WTC11 (cell line): ENCODE data around the gene C1orf198. TPM values are rescaled to one million over a fixed set of nuclear protein-coding genes. Genes with fewer than 3 reads are reported as not detected.

ENCODE experiments used
- ATAC-seq: fragments of 200-7000 bp; cut with Tn5 transposase; 2 replicates; pipeline ENCODE4 v1.10.0; 2021; ENCODE audit warnings: mild to moderate bottlenecking, moderate library complexity
- CTCF ChIA-PET: fragments of 300-600 bp; sonication (Branson Sonifier 250); formaldehyde crosslinking; loops from one replicate; lab custom pipeline; 2021; ENCODE audit warnings: antibody characterized with exemption; lab: Charles Lee
- POLR2A ChIA-PET: fragments of 350-600 bp; sonication (Branson Sonifier 250); formaldehyde crosslinking; loops from one replicate; lab custom pipeline; 2021; ENCODE audit warnings: antibody characterized with exemption; lab: Charles Lee
- DNase-seq: peaks from one replicate; pipeline ENCODE4 v3.0.0; 2021; ENCODE audit warnings: low spot score
- H3K27ac Mint-ChIP-seq: 2 replicates; pipeline ENCODE4 v1.8.0; 2021; ENCODE audit warnings: mixed read lengths
- H3K27me3 Mint-ChIP-seq: 2 replicates; pipeline ENCODE4 v1.8.0; 2021; ENCODE audit warnings: low read depth, mild to moderate bottlenecking, moderate library complexity, mixed read lengths
- H3K36me3 Mint-ChIP-seq: 2 replicates; pipeline ENCODE4 v1.8.0; 2021; ENCODE audit warnings: mixed read lengths
- H3K4me1 Mint-ChIP-seq: 2 replicates; pipeline ENCODE4 v1.8.0; 2022; ENCODE audit warnings: mixed read lengths
- H3K4me3 Mint-ChIP-seq: 2 replicates; pipeline ENCODE4 v1.8.0; 2021; ENCODE audit warnings: mild to moderate bottlenecking, moderate library complexity, mixed read lengths
- H3K9me3 Mint-ChIP-seq: 2 replicates; pipeline ENCODE4 v1.8.0; 2021; ENCODE audit warnings: mixed read lengths
- ARID4B ChIP-seq: sonication (generic); formaldehyde crosslinking; IDR thresholded peaks from 2 replicates; pipeline ENCODE4 v1.8.0; 2023; ENCODE audit warnings: missing genetic modification reagents, mild to moderate bottlenecking, borderline replicate concordance
- CBFB ChIP-seq: sonication (generic); formaldehyde crosslinking; IDR thresholded peaks from 2 replicates; pipeline ENCODE4 v1.8.1; 2022; ENCODE audit warnings: mild to moderate bottlenecking, low read depth, missing genetic modification reagents
- CDX4 ChIP-seq: fragments of 250-450 bp; sonication (Bioruptor Pico); IDR thresholded peaks from 2 replicates; pipeline ENCODE4 v1.9.0; 2021; ENCODE audit warnings: moderate library complexity, mild to moderate bottlenecking, inconsistent platforms, borderline replicate concordance
- CREB1 ChIP-seq: sonication (generic); formaldehyde crosslinking; IDR thresholded peaks from 2 replicates; pipeline ENCODE4 v1.8.0; 2023; ENCODE audit warnings: mild to moderate bottlenecking, missing genetic modification reagents
- ESRRA ChIP-seq: sonication (generic); formaldehyde crosslinking; IDR thresholded peaks from 2 replicates; pipeline ENCODE4 v1.8.1; 2022; ENCODE audit warnings: mild to moderate bottlenecking, missing genetic modification reagents, borderline replicate concordance
- FOXP1 ChIP-seq: sonication (generic); formaldehyde crosslinking; IDR thresholded peaks from 2 replicates; pipeline ENCODE4 v1.8.0; 2022; ENCODE audit warnings: missing genetic modification reagents, mild to moderate bottlenecking, moderate library complexity, borderline replicate concordance
- GABPB1 ChIP-seq: sonication (generic); formaldehyde crosslinking; IDR thresholded peaks from 2 replicates; pipeline ENCODE4 v1.8.1; 2023; ENCODE audit warnings: mild to moderate bottlenecking, missing genetic modification reagents
- GRHL2 ChIP-seq: fragments of 250-450 bp; sonication (Bioruptor Pico); IDR thresholded peaks from 2 replicates; pipeline ENCODE4 v1.8.0; 2022; ENCODE audit warnings: mild to moderate bottlenecking, moderate library complexity; ENCODE audit not compliant: insufficient replicate concordance, severe bottlenecking
- GTF2I ChIP-seq: fragments of 250-450 bp; sonication (Bioruptor Pico); conservative IDR thresholded peaks from 2 replicates; pipeline ENCODE4 v1.4.0; 2021; ENCODE audit warnings: mild to moderate bottlenecking
- IRF1 ChIP-seq: sonication (generic); formaldehyde crosslinking; IDR thresholded peaks from 2 replicates; pipeline ENCODE4 v1.8.0; 2023; ENCODE audit warnings: missing genetic modification reagents
- JAZF1 ChIP-seq: fragments of 250-450 bp; sonication (Bioruptor Pico); IDR thresholded peaks from 2 replicates; pipeline ENCODE4 v1.9.0; 2021; ENCODE audit warnings: moderate library complexity, mild to moderate bottlenecking, inconsistent platforms
- MAX ChIP-seq: sonication (generic); formaldehyde crosslinking; IDR thresholded peaks from 2 replicates; pipeline ENCODE4 v1.8.0; 2022; ENCODE audit warnings: mild to moderate bottlenecking, missing genetic modification reagents
- MLX ChIP-seq: sonication (generic); formaldehyde crosslinking; IDR thresholded peaks from 2 replicates; pipeline ENCODE4 v1.8.1; 2023; ENCODE audit warnings: mild to moderate bottlenecking, missing genetic modification reagents, moderate library complexity
- SMAD3 ChIP-seq: sonication (generic); formaldehyde crosslinking; IDR thresholded peaks from 2 replicates; pipeline ENCODE4 v1.8.0; 2022; ENCODE audit warnings: missing genetic modification reagents, mild to moderate bottlenecking, borderline replicate concordance
- SOX15 ChIP-seq: fragments of 250-450 bp; sonication (Bioruptor Pico); IDR thresholded peaks from 2 replicates; pipeline ENCODE4 v1.9.0; 2021; ENCODE audit warnings: mild to moderate bottlenecking
- TCF7 ChIP-seq: sonication (generic); formaldehyde crosslinking; IDR thresholded peaks from 2 replicates; pipeline ENCODE4 v1.8.0; 2022; ENCODE audit warnings: mild to moderate bottlenecking, low read depth, missing genetic modification reagents, moderate library complexity
- ZBTB43 ChIP-seq: sonication (generic); formaldehyde crosslinking; IDR thresholded peaks from 2 replicates; pipeline ENCODE4 v1.8.1; 2023; ENCODE audit warnings: mild to moderate bottlenecking, missing genetic modification reagents
- ZNF138 ChIP-seq: sonication (generic); formaldehyde crosslinking; conservative IDR thresholded peaks from 2 replicates; pipeline ENCODE4 v1.8.1; 2022; ENCODE audit warnings: mild to moderate bottlenecking, moderate library complexity, missing genetic modification reagents
- ZNF219 ChIP-seq: sonication (generic); formaldehyde crosslinking; IDR thresholded peaks from 2 replicates; pipeline ENCODE4 v1.8.0; 2023; ENCODE audit warnings: missing genetic modification reagents, mild to moderate bottlenecking, borderline replicate concordance
- ZNF263 ChIP-seq: sonication (generic); formaldehyde crosslinking; IDR thresholded peaks from 2 replicates; pipeline ENCODE4 v1.8.1; 2022; ENCODE audit warnings: low read depth, mild to moderate bottlenecking, moderate library complexity, missing genetic modification reagents
- ZNF416 ChIP-seq: fragments of 250-450 bp; sonication (Bioruptor Pico); IDR thresholded peaks from 2 replicates; pipeline ENCODE4 v1.9.0; 2021; ENCODE audit warnings: mild to moderate bottlenecking, inconsistent platforms
- ZNF425 ChIP-seq: fragments of 250-450 bp; sonication (Bioruptor Pico); conservative IDR thresholded peaks from 2 replicates; pipeline ENCODE4 v1.9.0; 2021; ENCODE audit warnings: mild to moderate bottlenecking
- total RNA-seq: library from RNA; stranded (reverse); gene quantifications from 3 replicates; pipeline ENCODE4 v1.2.3, GENCODE V29; 2021

The C1orf198 gene
- total RNA-seq, 1 experiment from 2014 or later: 26.9 TPM

- DNase-seq (no peak), ATAC-seq (no peak)
- Mint-ChIP-seq H3K36me3 (no peaks in the 10 kb centered on the region), H3K4me1 (no peaks in the 10 kb centered on the region), H3K27me3 (peaks cover 5% of the 10 kb centered on the region; the same call in 1 of the 2 replicates), H3K9me3 (no peaks in the 10 kb centered on the region), H3K27ac (no peak overlapping the region), H3K4me3 (no peak overlapping the region)
- CTCF ChIA-PET: interaction anchor here (1.7 kb wide), 1 partner anchor 178 kb away, joined by 5 read pairs; the partner anchor contains the start of gene COG2
- TF ChIP-seq SMAD3: no peak
- no peak for TF ChIP-seq ZNF416 (CRISPR knock-in tag)
- TF ChIP-seq ZNF263: no peak
- TF ChIP-seq FOXP1: no peak
- TF ChIP-seq ZNF138 (CRISPR knock-in tag): no peak
- no peak for TF ChIP-seq TCF7 (CRISPR knock-in tag)
- TF ChIP-seq IRF1 (CRISPR knock-in tag): no peak
- no peak for TF ChIP-seq CDX4
- TF ChIP-seq ARID4B (CRISPR knock-in tag): no peak
- no peak for TF ChIP-seq ZNF219
- TF ChIP-seq SOX15: no peak
- TF ChIP-seq MAX (CRISPR knock-in tag): no peak
- TF ChIP-seq ZBTB43 (CRISPR knock-in tag): no peak
- TF ChIP-seq CREB1 (CRISPR knock-in tag): no peak
- POLR2A ChIA-PET: no interaction called here
Measured at GRCh38 chr1:230820568-230820967, 47.8 kb downstream of the C1orf198 start.

- DNase-seq: no peak
- POLR2A ChIA-PET: no interaction called here
- Mint-ChIP-seq H3K27me3 (peaks cover 6% of the 10 kb centered on the region; the same call in 1 of the 2 replicates), H3K9me3 (no peaks in the 10 kb centered on the region), H3K27ac (no peak overlapping the region), H3K4me1 (no peaks in the 10 kb centered on the region), H3K4me3 (no peak overlapping the region), H3K36me3 (no peaks in the 10 kb centered on the region)
- no peak for ATAC-seq
- CTCF ChIA-PET: interaction anchor here (1.7 kb wide), 1 partner anchor 178 kb away, joined by 5 read pairs; the partner anchor contains the start of gene COG2
- TF ChIP-seq ESRRA (CRISPR knock-in tag) (no peak), GTF2I (CRISPR knock-in tag) (no peak), MAX (CRISPR knock-in tag) (no peak), CBFB (no peak), ZNF425 (CRISPR knock-in tag) (no peak), MLX (CRISPR knock-in tag) (no peak), GRHL2 (CRISPR knock-in tag) (no peak), GABPB1 (CRISPR knock-in tag) (no peak), JAZF1 (CRISPR knock-in tag) (no peak)
Measured at GRCh38 chr1:230819976-230820375, 48.3 kb downstream of the C1orf198 start.
